NT2/D1 (cell line): ENCODE results near the gene AQP2.

Source experiments
- SUZ12 ChIP-seq: IDR thresholded peaks from 2 replicates; pipeline ENCODE4 v1.6.1; 2011; ENCODE audit not compliant: insufficient read length, insufficient read depth; ENCODE audit errors: extremely low read depth
- ZNF274 ChIP-seq: IDR thresholded peaks from 2 replicates; pipeline ENCODE4 v1.6.1; 2011; ENCODE audit warnings: mild to moderate bottlenecking, low read depth, low read length

DNA sequence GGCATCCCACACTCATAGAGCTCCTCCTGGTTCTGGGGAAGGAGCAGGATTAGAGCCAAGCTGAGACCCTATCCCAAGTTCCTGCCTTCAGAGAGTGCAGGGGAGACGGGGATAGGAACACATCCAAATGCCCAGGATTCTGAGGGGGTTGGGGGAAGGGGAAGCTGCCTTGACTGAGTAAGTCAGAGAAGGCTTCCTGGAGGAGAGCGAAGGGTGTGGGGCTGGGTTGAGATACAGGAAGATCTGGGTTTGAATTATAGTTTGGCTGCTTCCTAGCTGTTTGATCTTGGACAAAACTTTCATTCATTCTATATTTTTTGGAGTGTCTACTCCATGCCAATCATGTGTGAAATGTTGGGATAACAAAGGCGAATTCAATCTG is 8.0 kb upstream of the AQP2 start:
- TF ChIP-seq SUZ12 (no peak), ZNF274 (no peak)
